ENCODE data around the gene ARF6. TPM values are rescaled to one million over a fixed set of nuclear protein-coding genes. Genes with fewer than 3 reads are reported as not detected.

The ARF6 gene
- total and polyA plus RNA-seq, 10 of the 15 experiments (the other 5 are each of a cell fraction or from before 2014, with no cell fraction given), result 46.8 to 128 (median 71.9) TPM

- POLR2A ChIA-PET, result interaction anchor here (0.8 to 1.1 kb wide), 2 partner anchors 12 to 20 kb away, joined by 3 read pairs; no protein-coding TSS in a partner anchor
Observed at GRCh38 chr14:49928015-49928414, 35.1 kb downstream of the ARF6 start.

More at GRCh38 chr14:49928015-49928414, 35.1 kb downstream of the ARF6 start:
- no peaks in the 10 kb centered on the region for H3K79me2 ChIP-seq (ENCODE audit: control insufficient read depth, insufficient read depth, low read length)
- DNase-seq (ENCODE audit: low read depth, low spot score) (no peak), FAIRE-seq (no peak), ATAC-seq (no peak)
- no TSS peak for BruUV-seq (replicated peaks)
- no peaks in the 10 kb centered on the region for H3K9me3 ChIP-seq (replicated peaks; ENCODE audit: control insufficient read depth, insufficient read depth, low read length)
- no peak overlapping the region for H2AFZ ChIP-seq (ENCODE audit: control insufficient read depth, low read depth, low read length)
- no peak overlapping the region for H3K9ac ChIP-seq (ENCODE audit: control insufficient read depth, insufficient read depth, low read length)
- H4K20me1 ChIP-seq (ENCODE audit: control insufficient read depth, insufficient read depth), result no peaks in the 10 kb centered on the region
- H3K4me2 ChIP-seq (ENCODE audit: control insufficient read depth, insufficient read depth), result no peak overlapping the region
- no peaks in the 10 kb centered on the region for H3K36me3 ChIP-seq (ENCODE audit: control insufficient read depth in 2 of 2, insufficient read depth in 2 of 2, low read length in 1 of 2)
- H3K4me3 ChIP-seq, result no peak overlapping the region
- no peak for TF ChIP-seq YBX1 (IDR thresholded peaks at IDR 0.05)
- TF ChIP-seq NFYB (IDR thresholded peaks at IDR 0.05; ENCODE audit: insufficient read depth, low read depth, low read length), result no peak
- TF ChIP-seq ELK1 (IDR thresholded peaks at IDR 0.05; ENCODE audit: low read depth, low read length), result no peak
- no peak for TF ChIP-seq SREBF1 (IDR thresholded peaks at IDR 0.05; ENCODE audit: low read length)
- TF ChIP-seq CHD1 (IDR thresholded peaks at IDR 0.05; ENCODE audit: low read depth, low read length), result no peak
- no peak for TF ChIP-seq NBN (IDR thresholded peaks at IDR 0.05)
- no peak for TF ChIP-seq STAT1 (conservative IDR thresholded peaks at IDR 0.05)
- no peak for TF ChIP-seq PBX3 (IDR thresholded peaks at IDR 0.05; ENCODE audit: insufficient replicate concordance, low read depth, low read length)
- TF ChIP-seq GABPA (IDR thresholded peaks at IDR 0.05; ENCODE audit: low read depth), result no peak
- TF ChIP-seq JUND (IDR thresholded peaks at IDR 0.05; ENCODE audit: low read depth, low read length), result no peak
- no peak for TF ChIP-seq TCF12 (IDR thresholded peaks at IDR 0.05; ENCODE audit: low read depth, low read length)
- TF ChIP-seq ATF7 (IDR thresholded peaks at IDR 0.05; ENCODE audit: low read depth), result no peak
- no peak for TF ChIP-seq EED (IDR thresholded peaks at IDR 0.05; ENCODE audit: low read depth)
- no peak for TF ChIP-seq SKIL (IDR thresholded peaks at IDR 0.05; ENCODE audit: low read depth, poor library complexity, severe bottlenecking)
- no peak for TF ChIP-seq SRF (IDR thresholded peaks at IDR 0.05; ENCODE audit: low read depth in 2 of 2, low read length in 2 of 2)
- TF ChIP-seq MYC (IDR thresholded peaks at IDR 0.05; ENCODE audit: insufficient read depth, insufficient read length, insufficient replicate concordance, low read length, severe bottlenecking), result no peak
- no peak for TF ChIP-seq SIX5 (IDR thresholded peaks at IDR 0.05; ENCODE audit: low read depth, low read length, severe bottlenecking)
- no peak for TF ChIP-seq NFXL1 (IDR thresholded peaks at IDR 0.05; ENCODE audit: borderline replicate concordance)
- SMC1A ChIA-PET (ENCODE audit: uncharacterized antibody, unreplicated experiment), result interaction anchor here (0.7 to 2.7 kb wide), 5 partner anchors 13 to 78 kb away, joined by 3 to 13 read pairs (median 4); no protein-coding TSS in a partner anchor
- CTCF ChIA-PET, result interaction anchor here (0.7 to 1.4 kb wide), 2 partner anchors 62 to 333 kb away, joined by 3 read pairs; no protein-coding TSS in a partner anchor
- WGBS (ENCODE audit: insufficient coverage, insufficient replicate concordance, low lambda C conversion rate, missing lambda C conversion rate), result 74% methylated on average over 2 of the region's 2 CpGs
- H3K27ac ChIP-seq (ENCODE audit: control insufficient read depth, insufficient read depth), result no peak overlapping the region
- peaks cover 23% of the 10 kb centered on the region for H3K4me1 ChIP-seq (ENCODE audit: control insufficient read depth, insufficient read depth, low read length)
- in situ Hi-C loops (cut with MboI) (no loop called here), intact Hi-C loops (cut with micrococcal nuclease; ENCODE audit: unreplicated experiment) (no loop called here)
- RAD21 ChIA-PET (ENCODE audit: unreplicated experiment), result interaction anchor here (1.2 kb wide), 1 partner anchor 110 kb away, joined by 3 read pairs; no protein-coding TSS in a partner anchor
- no peaks in the 10 kb centered on the region for H3K27me3 ChIP-seq (replicated peaks in 1 of 2; ENCODE audit: control insufficient read depth in 2 of 2, insufficient read depth in 2 of 2, low read length in 1 of 2)
